LNCaP clone FGC (cell line): ENCODE measurements around the gene NEURL2.
A peak's percentile ranks its signal among the peaks of the same experiment; 100 is the strongest.
"Not testable (repeated sequence)": the region's sequence is repeated elsewhere in the genome, so short reads cannot be mapped to it uniquely, and the experiment has no call there.

ENCODE experiments used
- DNase-seq: peaks from one replicate; pipeline ENCODE4 v3.0.0-alpha.2; 2011; ENCODE audit warnings: low read depth
- H3K4me3 ChIP-seq: 2 replicates; pipeline ENCODE4 v1.5.1; 2011; ENCODE audit warnings: mild to moderate bottlenecking, low read depth, low read length, control low read depth
- TF ChIP-seq, protein P1 (sequence below): IDR thresholded peaks from 2 replicates; pipeline ENCODE4 v1.5.1; 2012; ENCODE audit warnings: mild to moderate bottlenecking; ENCODE audit not compliant: control insufficient read depth, insufficient read depth; ENCODE audit errors: extremely low read depth

The NEURL2 gene

DNA sequence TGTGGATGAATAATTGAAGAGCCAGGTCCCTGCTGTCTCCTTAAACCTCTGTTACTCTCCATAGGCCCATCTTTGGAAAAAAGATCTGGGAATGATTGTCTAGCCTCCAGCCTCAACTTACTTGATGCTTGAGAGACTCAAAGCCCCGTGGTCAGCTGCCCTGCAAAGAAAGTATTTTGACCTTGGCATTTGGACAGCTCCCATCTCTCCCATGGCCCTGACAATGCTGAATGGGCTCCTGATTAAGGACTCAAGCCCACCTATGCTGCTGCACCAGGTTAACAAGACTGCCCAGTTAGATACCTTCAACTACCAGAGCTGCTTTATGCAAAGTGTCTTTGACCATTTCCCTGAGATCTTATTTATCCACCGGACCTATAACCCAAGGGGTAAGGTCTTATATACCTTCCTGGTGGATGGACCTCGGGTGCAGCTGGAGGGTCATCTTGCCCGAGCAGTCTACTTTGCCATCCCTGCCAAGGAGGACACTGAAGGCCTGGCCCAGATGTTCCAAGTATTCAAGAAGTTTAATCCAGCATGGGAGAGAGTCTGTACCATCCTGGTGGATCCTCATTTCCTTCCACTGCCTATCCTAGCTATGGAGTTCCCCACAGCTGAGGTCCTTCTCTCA, 8.4 kb downstream of the NEURL2 start:
- DNase-seq = no peak
- H3K4me3 ChIP-seq = no peak overlapping the region
- TF ChIP-seq, protein P1, sequence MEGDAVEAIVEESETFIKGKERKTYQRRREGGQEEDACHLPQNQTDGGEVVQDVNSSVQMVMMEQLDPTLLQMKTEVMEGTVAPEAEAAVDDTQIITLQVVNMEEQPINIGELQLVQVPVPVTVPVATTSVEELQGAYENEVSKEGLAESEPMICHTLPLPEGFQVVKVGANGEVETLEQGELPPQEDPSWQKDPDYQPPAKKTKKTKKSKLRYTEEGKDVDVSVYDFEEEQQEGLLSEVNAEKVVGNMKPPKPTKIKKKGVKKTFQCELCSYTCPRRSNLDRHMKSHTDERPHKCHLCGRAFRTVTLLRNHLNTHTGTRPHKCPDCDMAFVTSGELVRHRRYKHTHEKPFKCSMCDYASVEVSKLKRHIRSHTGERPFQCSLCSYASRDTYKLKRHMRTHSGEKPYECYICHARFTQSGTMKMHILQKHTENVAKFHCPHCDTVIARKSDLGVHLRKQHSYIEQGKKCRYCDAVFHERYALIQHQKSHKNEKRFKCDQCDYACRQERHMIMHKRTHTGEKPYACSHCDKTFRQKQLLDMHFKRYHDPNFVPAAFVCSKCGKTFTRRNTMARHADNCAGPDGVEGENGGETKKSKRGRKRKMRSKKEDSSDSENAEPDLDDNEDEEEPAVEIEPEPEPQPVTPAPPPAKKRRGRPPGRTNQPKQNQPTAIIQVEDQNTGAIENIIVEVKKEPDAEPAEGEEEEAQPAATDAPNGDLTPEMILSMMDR = no peak

DNA sequence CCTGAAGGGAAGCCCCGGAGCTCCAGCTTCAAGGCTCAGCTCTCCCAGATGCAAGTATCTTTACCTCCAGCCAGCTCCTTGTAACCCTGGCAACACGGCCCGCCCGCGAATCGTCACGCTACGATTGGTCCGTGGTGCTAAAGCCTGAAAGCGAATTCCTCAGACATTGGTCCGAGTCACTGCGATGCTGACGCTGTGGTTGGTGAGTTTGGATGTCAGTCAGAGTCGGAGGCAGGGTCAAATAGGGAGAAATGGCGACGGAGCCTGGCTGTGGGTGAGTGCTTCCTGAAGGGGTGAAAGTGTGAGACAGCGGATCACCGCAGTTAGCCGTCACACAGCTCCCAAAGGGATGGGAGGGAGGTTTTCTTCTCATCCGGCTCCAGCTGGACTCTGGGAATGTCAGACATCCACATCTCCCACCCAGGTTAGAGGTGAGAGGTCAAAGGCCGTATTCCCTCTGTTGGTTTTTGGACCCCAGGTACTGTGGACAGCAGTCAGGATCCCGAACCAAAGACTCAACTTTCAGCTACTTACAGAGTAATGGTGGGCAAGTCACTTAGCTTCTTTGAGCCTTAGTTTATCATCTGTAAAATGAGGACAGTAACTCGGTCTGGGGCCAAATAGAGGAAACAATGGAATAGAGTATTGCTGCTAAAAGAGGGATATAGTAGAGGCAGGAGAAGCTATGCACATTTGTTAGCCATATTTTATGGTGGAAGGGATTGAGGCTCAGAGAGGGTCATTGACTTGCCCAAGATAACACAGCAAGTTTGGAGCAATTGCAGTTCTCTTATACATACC, 9.8 kb downstream of the NEURL2 start, which contains the start of gene ZSWIM1:
Gene ZSWIM1 (plus strand): TSS at position 240 of the 801 bp plus-strand sequence. CDS start 1,366 bp downstream, outside the sequence.
- peak within 1 kb of the TSS; percentile 79 for H3K4me3 ChIP-seq
- TF ChIP-seq, protein P1 = no peak
- peak; percentile 97 for DNase-seq

DNA sequence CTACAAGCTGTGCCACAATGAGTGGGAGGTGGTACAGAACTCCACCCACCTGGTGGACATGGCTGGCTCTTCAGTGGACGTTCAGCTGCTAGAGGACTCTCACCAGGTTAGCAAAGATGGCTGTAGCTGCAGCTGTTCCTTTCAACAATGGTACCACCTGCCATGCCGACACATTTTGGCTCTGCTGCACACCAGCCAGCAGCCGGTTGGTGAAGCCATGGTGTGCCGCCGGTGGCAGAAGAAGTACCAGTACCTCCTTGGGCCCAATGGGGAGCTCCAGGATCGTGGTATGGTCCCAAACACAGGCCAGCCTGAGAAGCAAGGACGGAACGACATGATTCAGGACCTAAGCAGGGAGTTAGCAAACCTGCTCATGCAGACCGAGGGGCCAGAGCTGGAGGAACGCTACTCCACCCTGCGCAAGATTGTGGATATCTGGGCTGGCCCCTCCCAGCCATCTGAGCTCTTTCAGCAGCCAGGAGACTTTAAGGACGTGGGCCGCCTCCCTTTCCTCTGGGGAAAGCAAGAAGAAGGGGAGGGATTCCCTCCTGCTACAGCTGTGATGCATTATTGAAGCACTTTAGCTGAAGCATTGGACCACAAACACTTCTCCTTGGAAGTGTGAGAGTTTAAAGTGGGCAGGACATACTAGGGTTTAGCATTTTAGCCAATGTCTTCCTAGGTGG, 12.8 kb downstream of the NEURL2 start:
- H3K4me3 ChIP-seq = no peak overlapping the region
- no peak for DNase-seq
- TF ChIP-seq, protein P1 = no peak

DNA sequence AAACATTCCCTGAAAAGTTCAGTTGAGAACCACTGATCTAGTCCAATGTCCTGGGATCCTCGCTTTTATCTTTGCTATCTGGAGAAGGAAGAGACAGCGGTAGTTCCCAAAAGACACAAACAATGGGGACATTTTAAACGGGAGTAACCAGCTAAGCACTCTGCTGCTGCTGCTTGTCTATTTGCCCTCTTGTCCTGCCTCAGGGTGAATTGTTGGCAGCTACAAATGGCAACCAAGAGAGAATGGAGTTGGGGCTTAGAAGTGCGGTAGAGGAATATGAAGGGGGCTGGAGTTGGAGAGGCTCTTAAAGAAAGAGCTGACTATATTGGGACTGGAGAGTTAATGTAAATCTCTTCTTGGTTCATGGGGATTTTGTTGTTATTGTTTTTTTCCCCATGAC, 16.4 kb downstream of the NEURL2 start:
- TF ChIP-seq, protein P1 = no peak
- no peak overlapping the region for H3K4me3 ChIP-seq
- no peak for DNase-seq

DNA sequence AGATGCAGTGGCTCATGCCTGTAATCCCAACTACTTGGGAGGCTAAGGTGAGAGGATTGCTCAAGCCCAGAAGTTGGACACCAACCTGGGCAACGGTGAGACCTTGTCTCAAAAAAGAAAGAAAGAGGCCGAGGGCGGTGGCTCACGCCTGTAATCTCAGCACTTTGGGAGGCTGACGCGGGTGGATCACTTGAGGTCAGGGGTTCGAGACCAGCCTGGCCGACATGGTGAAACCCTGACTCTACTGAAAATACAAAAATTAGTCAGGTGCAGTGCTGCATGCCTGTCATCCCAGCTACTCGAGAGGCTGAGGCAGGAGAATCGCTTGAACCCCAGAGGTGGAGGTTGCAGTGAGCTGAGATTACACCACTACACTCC, 16.9 kb downstream of the NEURL2 start:
- not testable (repeated sequence) for DNase-seq, H3K4me3 ChIP-seq

DNA sequence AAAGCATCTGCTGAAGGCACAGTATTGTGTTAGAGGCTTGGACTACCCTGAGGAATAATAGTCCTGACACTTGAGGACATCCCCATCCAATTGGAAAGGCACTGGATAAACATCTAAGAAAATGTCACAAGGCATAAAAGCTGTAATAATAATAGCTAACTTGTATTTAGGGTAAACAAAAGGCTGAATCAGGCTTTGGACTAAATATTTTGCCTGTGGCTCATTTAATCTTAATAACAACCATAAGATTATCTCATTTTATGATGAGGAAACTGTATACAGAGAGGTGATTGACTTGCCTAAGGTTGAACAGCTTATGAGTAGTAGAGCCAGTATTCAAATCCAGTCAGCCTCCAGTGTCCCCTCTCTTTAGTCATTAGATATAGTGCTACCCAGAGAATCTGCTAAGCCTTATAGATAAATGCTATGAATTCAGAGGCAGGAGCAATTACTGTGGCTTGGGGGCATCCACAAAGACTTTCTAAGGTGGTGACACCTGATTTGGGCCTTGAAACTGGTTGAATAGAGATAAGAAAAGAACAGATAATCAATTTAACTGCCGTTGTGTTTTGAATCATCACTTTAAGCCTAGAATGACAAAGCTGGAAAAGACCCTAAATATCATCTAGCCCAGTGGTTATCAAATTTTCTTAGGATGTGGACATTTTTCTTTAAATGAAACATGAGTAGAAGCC, 17.5 kb downstream of the NEURL2 start:
- H3K4me3 ChIP-seq = no peak overlapping the region
- DNase-seq = no peak
- TF ChIP-seq, protein P1 = no peak

DNA sequence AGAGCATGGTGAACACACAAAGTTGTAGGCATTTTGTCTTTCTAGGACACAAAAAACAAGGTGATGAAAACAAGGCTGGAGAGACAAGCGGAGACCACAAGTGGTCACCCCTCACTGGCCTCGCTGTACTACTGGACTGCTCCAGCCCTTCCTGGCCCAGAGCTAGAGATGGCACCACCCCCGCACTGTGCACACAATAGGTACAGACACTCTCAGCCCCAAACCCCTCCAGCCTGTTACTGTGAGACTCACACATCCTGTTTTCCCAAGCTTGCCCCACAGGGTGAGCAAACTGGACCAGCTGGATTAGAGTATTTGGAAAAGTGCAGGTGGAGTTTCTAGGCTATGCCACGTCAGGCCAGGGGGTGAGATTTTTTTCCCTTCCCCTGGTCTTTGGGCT, 18.4 kb downstream of the NEURL2 start:
- H3K4me3 ChIP-seq = no peak overlapping the region
- peak; percentile 18 for DNase-seq
- TF ChIP-seq, protein P1 = no peak
